GM12892 (cell line): ENCODE measurements around the gene OPCML.

Experiments
- DNase-seq: peaks from one replicate; pipeline ENCODE4 v3.0.0; 2011; ENCODE audit not compliant: insufficient read length
- FAIRE-seq: peaks from 2 replicates; lab custom pipeline; 2011; peaks lifted over from hg19 to GRCh38; lab: Jason Lieb, UNC
- POLR2A ChIP-seq: IDR thresholded peaks from 2 replicates; pipeline ENCODE4 v1.6.1; 2011; ENCODE audit warnings: low read depth, low read length, control low read depth
- POLR2AphosphoS5 ChIP-seq: IDR thresholded peaks from 2 replicates; pipeline ENCODE4 v1.6.1; 2011; ENCODE audit warnings: low read depth, low read length, control low read depth
- TAF1 ChIP-seq: IDR thresholded peaks from 2 replicates; pipeline ENCODE4 v1.6.1; 2011; ENCODE audit warnings: low read depth, mild to moderate bottlenecking, control low read depth, low read length, borderline replicate concordance

The OPCML gene

GRCh38 chr11:133515107-133515506 is 17.2 kb downstream of the OPCML start:
- DNase-seq (no peak), FAIRE-seq (no peak)
- no peak for TF ChIP-seq POLR2A
- TF ChIP-seq POLR2AphosphoS5 = no peak
- no peak for TF ChIP-seq TAF1

- TF ChIP-seq TAF1 (no peak), POLR2A (no peak), POLR2AphosphoS5 (no peak)
- DNase-seq = no peak
- no peak for FAIRE-seq
These were observed 22.2 kb downstream of the OPCML start for GRCh38 chr11:133509924-133510697.

GRCh38 chr11:133508468-133508867 is 23.8 kb downstream of the OPCML start:
- FAIRE-seq = no peak
- TF ChIP-seq TAF1 (no peak), POLR2A (no peak), POLR2AphosphoS5 (no peak)
- DNase-seq = no peak

- TF ChIP-seq TAF1 = no peak
- DNase-seq (no peak), FAIRE-seq (no peak)
These were observed 25.1 kb downstream of the OPCML start for GRCh38 chr11:133507185-133507584.

GRCh38 chr11:133506551-133507094 is 25.7 kb downstream of the OPCML start:
- DNase-seq (no peak), FAIRE-seq (peak; percentile 9)
- TF ChIP-seq TAF1 = no peak
- no peak for TF ChIP-seq POLR2A

- TF ChIP-seq TAF1 (no peak), POLR2AphosphoS5 (no peak), POLR2A (no peak)
- no peak for DNase-seq
- FAIRE-seq = peak; percentile 77
These were observed 26.3 kb downstream of the OPCML start for GRCh38 chr11:133506023-133506422.

- DNase-seq = no peak
- no peak for TF ChIP-seq TAF1
- no peak for TF ChIP-seq POLR2AphosphoS5
- no peak for TF ChIP-seq POLR2A
- no peak for FAIRE-seq
These were observed 27.4 kb downstream of the OPCML start for GRCh38 chr11:133504906-133505305.

GRCh38 chr11:133503776-133504175 is 28.5 kb downstream of the OPCML start:
- FAIRE-seq = no peak
- TF ChIP-seq POLR2A (no peak), TAF1 (no peak), POLR2AphosphoS5 (no peak)

GRCh38 chr11:133503236-133503635 is 29.1 kb downstream of the OPCML start:
- FAIRE-seq (no peak), DNase-seq (no peak)
- TF ChIP-seq TAF1 (no peak), POLR2A (no peak), POLR2AphosphoS5 (no peak)

More at GRCh38 chr11:133503776-133504175, 28.5 kb downstream of the OPCML start:
- DNase-seq = no peak

- DNase-seq (no peak), FAIRE-seq (no peak)
- TF ChIP-seq TAF1 = no peak
- no peak for TF ChIP-seq POLR2A
These were observed 30.4 kb downstream of the OPCML start for GRCh38 chr11:133501643-133502539.

GRCh38 chr11:133500936-133501335 is 31.4 kb downstream of the OPCML start:
- TF ChIP-seq POLR2A (no peak), POLR2AphosphoS5 (no peak), TAF1 (no peak)
- no peak for FAIRE-seq
- DNase-seq = no peak
